HepG2 (cell line): ENCODE measurements around the gene FAM222B. TPM values are rescaled to one million over a fixed set of nuclear protein-coding genes. Genes with fewer than 3 reads are reported as not detected.

ENCODE experiments used
- ATAC-seq: fragments of 200-7000 bp; cut with Tn5 transposase; 3 replicates; pipeline ENCODE4 v1.9.1; 2020; ENCODE audit warnings: mild to moderate bottlenecking, moderate library complexity
- BruUV-seq: library from RNA; stranded (reverse); fragments of 400-500 nt; replicated peaks from 2 replicates; lab custom pipeline; 2021; lab: Mats Ljungman, UMichigan
- CTCF ChIA-PET: fragments of 300-600 bp; formaldehyde crosslinking; extraction: SDS; loops from one replicate; lab custom pipeline; 2021; ENCODE audit warnings: low total read pairs, inconsistent platforms, low intra/inter-chr PET ratio; lab: Yijun Ruan, JAX
- POLR2A ChIA-PET: fragments of 350-600 bp; sonication (Branson Sonifier 250); formaldehyde crosslinking; loops from one replicate; lab custom pipeline; 2020; ENCODE audit warnings: antibody characterized with exemption, inconsistent platforms; lab: Yijun Ruan, JAX
- DNase-seq: peaks from one replicate; pipeline ENCODE4 v3.0.0-alpha.2; 2015; ENCODE audit warnings: low spot score
- FAIRE-seq: peaks from 3 replicates; lab custom pipeline; 2011; peaks lifted over from hg19 to GRCh38; lab: Jason Lieb, UNC
- H2AFZ ChIP-seq: one replicate; pipeline ENCODE4 v1.6.1; 2011; ENCODE audit warnings: low read length, inconsistent platforms
- H3K27ac ChIP-seq: fragments of 300-600 bp; 3 replicates; pipeline ENCODE4 v1.8.0; 2011; ENCODE audit warnings: mixed run types, mild to moderate bottlenecking, mixed read lengths, low read length, inconsistent platforms; ENCODE audit not compliant: insufficient read depth; ENCODE audit errors: extremely low read length
- H3K27me3 ChIP-seq, 2 experiments: fragments of 200-600 bp in 1 of 2; 2 replicates in 1 of 2; 3 replicates in 1 of 2; pipeline versions ENCODE4 v1.6.0 to v1.8.0; 2011; ENCODE audit warnings: low read length in 2 of 2, mild to moderate bottlenecking in 2 of 2, moderate library complexity in 2 of 2, inconsistent platforms in 1 of 2; ENCODE audit not compliant: insufficient read depth in 2 of 2, control insufficient read depth in 1 of 2
- H3K36me3 ChIP-seq, 2 experiments: fragments of 200-600 bp in 1 of 2; replicated peaks in 1 of 2; 2 replicates in 1 of 2; 3 replicates in 1 of 2; pipeline versions ENCODE4 v1.5.1 to v1.8.0; 2011; ENCODE audit warnings: low read length in 2 of 2, inconsistent platforms in 1 of 2; ENCODE audit not compliant: insufficient read depth in 2 of 2, control insufficient read depth in 1 of 2
- H3K4me1 ChIP-seq: 2 replicates; pipeline ENCODE4 v1.5.1; 2012; ENCODE audit warnings: low read length, inconsistent platforms; ENCODE audit not compliant: insufficient read depth
- H3K4me2 ChIP-seq: 2 replicates; pipeline ENCODE4 v1.6.0; 2011; ENCODE audit warnings: low read depth, low read length, inconsistent platforms
- H3K4me3 ChIP-seq, 3 experiments: fragments of 200-600 bp in 1 of 3; sonication (generic), shearing (Covaris generic) in 1 of 3; replicated peaks in 1 of 3; 2 replicates each; pipeline ENCODE4 v1.5.1; 2011 to 2016; ENCODE audit warnings: low read length in 3 of 3, inconsistent platforms in 2 of 3, low read depth in 2 of 3, mild to moderate bottlenecking in 2 of 3, control low read depth in 1 of 3, mixed read lengths in 1 of 3; ENCODE audit not compliant: insufficient read depth in 1 of 3
- H3K79me2 ChIP-seq: one replicate; pipeline ENCODE4 v1.6.1; 2011; ENCODE audit warnings: low read length, inconsistent platforms; ENCODE audit not compliant: insufficient read depth
- H3K9ac ChIP-seq: 2 replicates; pipeline ENCODE4 v1.6.0; 2011; ENCODE audit warnings: mild to moderate bottlenecking, low read depth, low read length, inconsistent platforms; ENCODE audit not compliant: insufficient read depth
- H3K9me3 ChIP-seq: 2 replicates; pipeline ENCODE4 v1.5.1; 2012; ENCODE audit warnings: mild to moderate bottlenecking, low read length
- H4K20me1 ChIP-seq: 2 replicates; pipeline ENCODE4 v1.6.0; 2011; ENCODE audit warnings: inconsistent platforms, mild to moderate bottlenecking, low read length, moderate library complexity; ENCODE audit not compliant: insufficient read depth
- BRD4 ChIP-seq: sonication (generic); formaldehyde crosslinking; IDR thresholded peaks from 2 replicates; pipeline ENCODE4 v1.4.0; 2020; ENCODE audit warnings: missing genetic modification reagents
- CAMTA2 ChIP-seq: sonication (generic); formaldehyde crosslinking; IDR thresholded peaks from 2 replicates; pipeline ENCODE4 v1.4.0; 2020; ENCODE audit warnings: mild to moderate bottlenecking, missing genetic modification reagents, borderline replicate concordance
- DNMT3B ChIP-seq: conservative IDR thresholded peaks from 2 replicates; pipeline ENCODE4 v1.6.1; 2016; ENCODE audit warnings: missing biosample characterization, control low read depth
- HOXA7 ChIP-seq: sonication (generic); formaldehyde crosslinking; IDR thresholded peaks from 2 replicates; pipeline ENCODE4 v1.8.1; 2022; ENCODE audit warnings: mild to moderate bottlenecking, missing genetic modification reagents, moderate library complexity
- HOXD1 ChIP-seq: sonication (generic); formaldehyde crosslinking; IDR thresholded peaks from 2 replicates; pipeline ENCODE4 v1.5.0; 2020; ENCODE audit warnings: missing genetic modification reagents
- IRF2 ChIP-seq: IDR thresholded peaks from 2 replicates; pipeline ENCODE4 v1.6.1; 2018; ENCODE audit warnings: missing genetic modification reagents, missing compliant biosample characterization
- MEIS1 ChIP-seq: sonication (generic); formaldehyde crosslinking; IDR thresholded peaks from 2 replicates; pipeline ENCODE4 v1.9.0; 2021; ENCODE audit warnings: mild to moderate bottlenecking, missing genetic modification reagents, moderate library complexity, borderline replicate concordance
- NBN ChIP-seq: fragments of 450-650 bp; conservative IDR thresholded peaks from 2 replicates; pipeline ENCODE4 v1.6.1; 2017
- RCOR2 ChIP-seq: IDR thresholded peaks from 2 replicates; pipeline ENCODE4 v1.6.1; 2016; ENCODE audit warnings: missing biosample characterization, missing genetic modification reagents
- ZBTB14 ChIP-seq: sonication (generic); formaldehyde crosslinking; IDR thresholded peaks from 2 replicates; pipeline ENCODE4 v1.4.0; 2020; ENCODE audit warnings: missing genetic modification reagents
- ZMYM3 ChIP-seq: sonication (generic); formaldehyde crosslinking; IDR thresholded peaks from 2 replicates; pipeline ENCODE4 v1.5.1; 2020; ENCODE audit warnings: mild to moderate bottlenecking, missing genetic modification reagents
- ZNF121 ChIP-seq: sonication (generic); formaldehyde crosslinking; IDR thresholded peaks from 2 replicates; pipeline ENCODE4 v1.5.0; 2020; ENCODE audit warnings: mild to moderate bottlenecking, missing genetic modification reagents
- ZNF33B ChIP-seq: sonication (generic); formaldehyde crosslinking; IDR thresholded peaks from 2 replicates; pipeline ENCODE4 v1.5.1; 2020; ENCODE audit warnings: mild to moderate bottlenecking, missing genetic modification reagents
- ZNF496 ChIP-seq: sonication (generic); formaldehyde crosslinking; IDR thresholded peaks from 2 replicates; pipeline ENCODE4 v1.8.1; 2023; ENCODE audit warnings: mild to moderate bottlenecking, moderate library complexity, missing genetic modification reagents; ENCODE audit not compliant: insufficient replicate concordance
- ZNF75D ChIP-seq: sonication (generic); formaldehyde crosslinking; IDR thresholded peaks from 2 replicates; pipeline ENCODE4 v1.8.1; 2023; ENCODE audit warnings: missing genetic modification reagents, mild to moderate bottlenecking, borderline replicate concordance
- ZNF761 ChIP-seq: sonication (generic); formaldehyde crosslinking; conservative IDR thresholded peaks from 2 replicates; pipeline ENCODE4 v1.4.0; 2020; ENCODE audit warnings: mild to moderate bottlenecking, missing genetic modification reagents
- ZNF788 ChIP-seq: sonication (generic); formaldehyde crosslinking; IDR thresholded peaks from 2 replicates; pipeline ENCODE4 v1.5.0; 2020; ENCODE audit warnings: mild to moderate bottlenecking, missing genetic modification reagents, borderline replicate concordance
- ZSCAN31 ChIP-seq: sonication (generic); formaldehyde crosslinking; IDR thresholded peaks from 2 replicates; pipeline ENCODE4 v1.5.0; 2020; ENCODE audit warnings: low read depth, mild to moderate bottlenecking, missing genetic modification reagents
- WGBS: methylation state at CpG from one replicate; pipeline ENCODE4 v1.1.6; 2017; ENCODE audit warnings: low lambda C conversion rate; 5-methylcytosine and 5-hydroxymethylcytosine counted together
- in situ Hi-C: cut with HindIII; loops from 2 replicates; pipeline ENCODE4 v1.10.0; 2017; ENCODE audit warnings: low pct_unique_long_range_greater_than_20kb; ENCODE audit not compliant: extremely low pct_ligation_motif_present
- intact Hi-C: fragments of 100-400 bp; cut with micrococcal nuclease; formaldehyde crosslinking; loops from one replicate; pipeline ENCODE4 v1.10.0; 2022; ENCODE audit not compliant: unreplicated experiment
- polyA plus RNA-seq, 8 experiments: library from polyadenylated mRNA; depleted of rRNA in 3 of 8; stranded (reverse) in 7 of 8; unstranded in 1 of 8; fragments of >200 nt; fragmentation: Illumina TruSeq in 4 of 8; extraction: Trizol in 4 of 8; gene quantifications; 2 replicates each; pipeline versions ENCODE4 v1.2.1 to v1.2.3, GENCODE V29; 2011 to 2016; ENCODE audit warnings: low read depth in 4 of 8, missing spikeins in 1 of 8, mixed read lengths in 1 of 8; ENCODE audit not compliant: insufficient read depth in 1 of 8
- total RNA-seq, 5 experiments: library from RNA; depleted of rRNA; stranded (reverse); fragments of >200 nt; fragmentation: Illumina TruSeq; extraction: Trizol; gene quantifications; 2 replicates each; pipeline ENCODE4 v1.2.3, GENCODE V29; 2016; ENCODE audit warnings: low read depth in 1 of 5
- TF ChIP-seq, protein P1 (sequence below): sonication (generic); formaldehyde crosslinking; IDR thresholded peaks from 2 replicates; pipeline ENCODE4 v1.4.0; 2020; ENCODE audit warnings: missing genetic modification reagents

Gene FAM222B
- total and polyA plus RNA-seq, 2 of the 13 experiments (the other 11 are each of a cell fraction or from before 2014, with no cell fraction given) = 3.5 to 7.3 TPM

DNA sequence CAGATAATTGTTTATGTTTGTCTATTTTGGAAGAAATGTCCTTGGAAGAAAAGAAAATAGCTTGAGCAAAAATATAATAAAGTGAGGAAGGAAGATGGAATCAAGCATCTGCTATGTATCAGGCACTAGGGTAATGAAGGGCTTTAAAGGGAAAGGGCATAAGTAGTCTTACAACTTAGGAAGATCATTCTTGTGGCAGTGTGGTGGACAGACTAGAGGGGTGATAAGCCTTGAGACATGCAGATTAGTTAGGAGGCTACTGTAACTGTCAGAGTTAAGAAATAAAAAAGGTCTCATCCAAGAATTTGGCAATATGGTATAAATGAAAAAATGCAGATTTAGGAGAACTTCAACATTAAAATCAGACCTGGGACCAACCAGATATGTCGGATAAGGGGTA lies 14.9 kb downstream of the FAM222B start:
- in situ Hi-C loops (no loop called here), intact Hi-C loops (no loop called here)
- Histone ChIP-seq H2AFZ (no peak overlapping the region), H3K36me3 (peaks cover 0 to 2% of the 10 kb centered on the region in 2 experiments; a peak in 1 of 5 replicates), H3K4me3 (no peak overlapping the region), H3K4me1 (peaks cover 6% of the 10 kb centered on the region; the same call in 1 of the 2 replicates), H3K27ac (no peak overlapping the region), H3K27me3 (no peaks in the 10 kb centered on the region), H4K20me1 (no peaks in the 10 kb centered on the region), H3K9me3 (no peaks in the 10 kb centered on the region), H3K4me2 (no peak overlapping the region), H3K9ac (no peak overlapping the region), H3K79me2 (peaks cover 24% of the 10 kb centered on the region)
- CTCF ChIA-PET = no interaction called here
- ATAC-seq (no peak), FAIRE-seq (no peak)
- no TSS peak for BruUV-seq
- 98% methylated on average over 1 of the region's 1 CpG for WGBS
- TF ChIP-seq MEIS1 (CRISPR knock-in tag) (no peak), CAMTA2 (no peak), HOXA7 (CRISPR knock-in tag) (no peak), ZNF121 (CRISPR knock-in tag) (no peak), ZNF75D (CRISPR knock-in tag) (no peak)
- TF ChIP-seq, all 625 proteins: peak for 0
- no peak for DNase-seq
- POLR2A ChIA-PET = interaction anchor here (1.2 kb wide), 1 partner anchor 14 kb away, joined by 4 read pairs; the partner anchor contains the start of gene FAM222B

DNA sequence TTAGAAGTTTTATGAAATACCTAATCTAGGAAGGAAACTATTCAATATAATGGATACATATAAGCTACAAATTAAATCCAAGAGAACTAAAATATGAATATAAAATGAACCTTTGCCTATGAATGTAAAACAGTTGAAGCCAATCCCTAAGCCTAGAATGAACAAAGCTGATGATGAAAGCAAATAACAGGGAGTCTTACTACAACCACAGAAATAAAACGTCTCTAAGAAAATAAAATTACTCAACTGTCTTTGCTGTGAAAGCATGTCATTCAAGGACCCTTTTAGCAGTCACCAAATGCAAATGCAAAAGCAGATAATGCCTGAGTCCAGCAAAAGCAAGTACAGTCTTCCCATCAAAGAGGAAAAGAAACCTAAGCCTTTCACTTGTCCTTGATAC lies 23.0 kb downstream of the FAM222B start:
- BruUV-seq = no TSS peak
- Histone ChIP-seq H3K27me3 (no peaks in the 10 kb centered on the region), H4K20me1 (no peaks in the 10 kb centered on the region), H3K4me1 (peaks cover 10% of the 10 kb centered on the region), H3K4me2 (no peak overlapping the region), H3K9me3 (no peaks in the 10 kb centered on the region), H3K79me2 (peaks cover 45% of the 10 kb centered on the region), H3K27ac (no peak overlapping the region), H3K4me3 (no peak overlapping the region), H3K9ac (no peak overlapping the region), H2AFZ (no peak overlapping the region), H3K36me3 (no peaks in the 10 kb centered on the region)
- no peak for DNase-seq
- in situ Hi-C loops (no loop called here), intact Hi-C loops (no loop called here)
- FAIRE-seq = no peak
- no peak for ATAC-seq
- whole genome bisulfite sequencing = 50% methylated on average over 1 of the region's 1 CpG
- ChIA-PET CTCF (no interaction called here), POLR2A (no interaction called here)
- TF ChIP-seq ZNF33B (CRISPR knock-in tag) (no peak), NBN (no peak), ZSCAN31 (CRISPR knock-in tag) (no peak), IRF2 (CRISPR knock-in tag) (no peak), HOXD1 (CRISPR knock-in tag) (no peak), RCOR2 (CRISPR knock-in tag) (no peak), ZNF788 (CRISPR knock-in tag) (no peak), ZMYM3 (CRISPR knock-in tag) (no peak), ZNF761 (no peak), ZNF121 (CRISPR knock-in tag) (no peak), ZBTB14 (CRISPR knock-in tag) (no peak), DNMT3B (CRISPR knock-in tag) (no peak), BRD4 (CRISPR knock-in tag) (no peak), ZNF496 (CRISPR knock-in tag) (no peak)
- TF ChIP-seq, protein P1, sequence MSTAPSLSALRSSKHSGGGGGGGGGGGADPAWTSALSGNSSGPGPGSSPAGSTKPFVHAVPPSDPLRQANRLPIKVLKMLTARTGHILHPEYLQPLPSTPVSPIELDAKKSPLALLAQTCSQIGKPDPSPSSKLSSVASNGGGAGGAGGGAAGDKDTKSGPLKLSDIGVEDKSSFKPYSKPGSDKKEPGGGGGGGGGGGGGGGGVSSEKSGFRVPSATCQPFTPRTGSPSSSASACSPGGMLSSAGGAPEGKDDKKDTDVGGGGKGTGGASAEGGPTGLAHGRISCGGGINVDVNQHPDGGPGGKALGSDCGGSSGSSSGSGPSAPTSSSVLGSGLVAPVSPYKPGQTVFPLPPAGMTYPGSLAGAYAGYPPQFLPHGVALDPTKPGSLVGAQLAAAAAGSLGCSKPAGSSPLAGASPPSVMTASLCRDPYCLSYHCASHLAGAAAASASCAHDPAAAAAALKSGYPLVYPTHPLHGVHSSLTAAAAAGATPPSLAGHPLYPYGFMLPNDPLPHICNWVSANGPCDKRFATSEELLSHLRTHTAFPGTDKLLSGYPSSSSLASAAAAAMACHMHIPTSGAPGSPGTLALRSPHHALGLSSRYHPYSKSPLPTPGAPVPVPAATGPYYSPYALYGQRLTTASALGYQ (CRISPR knock-in tag) = no peak
